Measurements from ENCODE around the gene CBY2.
"Not testable (repeated sequence)": the region's sequence is repeated elsewhere in the genome, so short reads cannot be mapped to it uniquely, and the experiment has no call there.

CBY2 gene, protein sequence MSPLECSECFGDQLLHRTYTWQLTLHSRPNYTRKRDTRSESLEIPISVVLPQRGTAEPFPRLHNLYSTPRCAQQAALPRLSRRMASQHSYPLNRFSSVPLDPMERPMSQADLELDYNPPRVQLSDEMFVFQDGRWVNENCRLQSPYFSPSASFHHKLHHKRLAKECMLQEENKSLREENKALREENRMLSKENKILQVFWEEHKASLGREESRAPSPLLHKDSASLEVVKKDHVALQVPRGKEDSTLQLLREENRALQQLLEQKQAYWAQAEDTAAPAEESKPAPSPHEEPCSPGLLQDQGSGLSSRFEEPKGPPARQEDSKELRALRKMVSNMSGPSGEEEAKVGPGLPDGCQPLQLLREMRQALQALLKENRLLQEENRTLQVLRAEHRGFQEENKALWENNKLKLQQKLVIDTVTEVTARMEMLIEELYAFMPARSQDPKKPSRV

GRCh38 chr13:45702088-45702487 is at the start of gene CBY2:
TSS of gene CBY2 (plus strand) at chr13:45702320. CDS start at chr13:45702391, 71 bp downstream.
- TF ChIP-seq, protein P1, sequence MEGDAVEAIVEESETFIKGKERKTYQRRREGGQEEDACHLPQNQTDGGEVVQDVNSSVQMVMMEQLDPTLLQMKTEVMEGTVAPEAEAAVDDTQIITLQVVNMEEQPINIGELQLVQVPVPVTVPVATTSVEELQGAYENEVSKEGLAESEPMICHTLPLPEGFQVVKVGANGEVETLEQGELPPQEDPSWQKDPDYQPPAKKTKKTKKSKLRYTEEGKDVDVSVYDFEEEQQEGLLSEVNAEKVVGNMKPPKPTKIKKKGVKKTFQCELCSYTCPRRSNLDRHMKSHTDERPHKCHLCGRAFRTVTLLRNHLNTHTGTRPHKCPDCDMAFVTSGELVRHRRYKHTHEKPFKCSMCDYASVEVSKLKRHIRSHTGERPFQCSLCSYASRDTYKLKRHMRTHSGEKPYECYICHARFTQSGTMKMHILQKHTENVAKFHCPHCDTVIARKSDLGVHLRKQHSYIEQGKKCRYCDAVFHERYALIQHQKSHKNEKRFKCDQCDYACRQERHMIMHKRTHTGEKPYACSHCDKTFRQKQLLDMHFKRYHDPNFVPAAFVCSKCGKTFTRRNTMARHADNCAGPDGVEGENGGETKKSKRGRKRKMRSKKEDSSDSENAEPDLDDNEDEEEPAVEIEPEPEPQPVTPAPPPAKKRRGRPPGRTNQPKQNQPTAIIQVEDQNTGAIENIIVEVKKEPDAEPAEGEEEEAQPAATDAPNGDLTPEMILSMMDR (IDR thresholded peaks at IDR 0.05; ENCODE audit: low read length, missing control alignments), result no peak
- DNase-seq (ENCODE audit: low read depth), result no peak
- no peak within 1 kb of the TSS for H3K4me3 ChIP-seq (replicated peaks; ENCODE audit: low read depth, low read length)

DNA sequence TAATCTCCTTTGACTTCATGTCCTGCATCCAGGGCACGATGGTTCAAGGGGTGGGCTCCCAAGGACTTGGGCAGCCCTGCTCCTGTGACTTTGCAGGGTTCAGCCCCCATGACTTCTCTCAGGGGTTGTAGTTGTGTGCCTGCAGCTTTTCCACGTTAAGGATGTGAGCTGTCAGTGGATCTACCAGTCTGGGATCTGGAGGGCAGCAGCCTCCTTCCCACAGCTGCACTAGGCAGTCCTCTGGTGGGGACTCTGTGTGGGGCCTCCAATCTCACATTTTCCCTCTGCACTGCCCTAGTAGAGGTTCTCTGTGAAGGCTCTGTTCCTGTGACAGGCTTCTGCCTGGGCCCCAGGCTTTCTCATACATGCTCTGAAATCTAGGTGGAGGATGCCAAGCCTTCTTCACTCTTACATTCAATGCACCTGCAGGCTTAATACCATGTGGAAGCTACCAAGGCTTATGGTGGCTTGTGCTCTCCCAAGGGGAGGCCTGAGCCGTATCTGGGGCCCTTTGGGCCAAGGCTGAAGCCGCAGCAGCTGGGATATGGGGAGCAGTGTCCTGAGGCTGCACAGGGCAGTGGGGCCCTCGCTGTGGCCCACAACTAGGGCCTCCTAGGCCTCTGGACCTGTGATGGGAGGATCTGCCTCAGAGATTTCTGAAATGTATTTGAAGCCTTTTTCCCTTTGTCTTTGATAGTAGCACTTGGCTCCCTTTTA is 47.3 kb upstream of the CBY2 start:
- DNase-seq (ENCODE audit: low read depth), result no peak
- H3K4me3 ChIP-seq (replicated peaks; ENCODE audit: low read depth, low read length), result no peak overlapping the region
- TF ChIP-seq, protein P1 (IDR thresholded peaks at IDR 0.05; ENCODE audit: low read length, missing control alignments), result no peak

DNA sequence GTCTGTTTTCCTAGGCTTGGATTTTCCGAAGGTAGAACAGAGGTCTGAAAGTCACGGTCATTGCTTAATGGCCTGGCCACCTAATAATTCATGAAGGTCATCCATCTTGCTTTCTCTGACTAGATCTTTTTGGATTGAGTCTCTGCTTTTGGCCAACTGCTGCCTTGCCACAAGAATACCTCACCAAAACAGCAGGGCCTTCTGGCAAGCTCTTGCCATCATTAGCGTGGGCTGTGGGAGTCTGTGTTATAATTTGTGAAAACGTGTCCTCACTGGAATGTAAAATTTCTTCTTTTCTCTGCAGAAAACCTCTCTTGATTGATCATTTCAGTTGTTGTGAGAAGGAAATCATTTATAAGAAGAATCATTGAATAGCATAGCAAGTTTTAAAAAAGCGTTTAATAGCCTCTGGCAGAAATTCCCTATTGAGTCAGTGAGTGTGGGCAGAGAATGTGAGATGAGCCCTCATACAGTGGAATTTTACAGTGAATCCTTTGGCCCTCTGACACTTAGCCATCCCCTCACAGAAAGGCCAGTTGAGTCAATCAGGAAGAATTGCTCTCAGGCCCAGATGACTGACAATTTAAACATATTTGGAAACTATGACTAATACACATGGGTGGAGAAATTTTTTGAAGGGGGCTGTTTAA is 43.4 kb upstream of the CBY2 start:
- TF ChIP-seq, protein P1 (IDR thresholded peaks at IDR 0.05; ENCODE audit: low read length, missing control alignments), result no peak
- DNase-seq (ENCODE audit: low read depth), result peak; percentile 2
- no peak overlapping the region for H3K4me3 ChIP-seq (replicated peaks; ENCODE audit: low read depth, low read length)

GRCh38 chr13:45659536-45659935 is 42.6 kb upstream of the CBY2 start:
- no peak for DNase-seq (ENCODE audit: low read depth)
- TF ChIP-seq, protein P1 (IDR thresholded peaks at IDR 0.05; ENCODE audit: low read length, missing control alignments), result no peak
- no peak overlapping the region for H3K4me3 ChIP-seq (replicated peaks; ENCODE audit: low read depth, low read length)

DNA sequence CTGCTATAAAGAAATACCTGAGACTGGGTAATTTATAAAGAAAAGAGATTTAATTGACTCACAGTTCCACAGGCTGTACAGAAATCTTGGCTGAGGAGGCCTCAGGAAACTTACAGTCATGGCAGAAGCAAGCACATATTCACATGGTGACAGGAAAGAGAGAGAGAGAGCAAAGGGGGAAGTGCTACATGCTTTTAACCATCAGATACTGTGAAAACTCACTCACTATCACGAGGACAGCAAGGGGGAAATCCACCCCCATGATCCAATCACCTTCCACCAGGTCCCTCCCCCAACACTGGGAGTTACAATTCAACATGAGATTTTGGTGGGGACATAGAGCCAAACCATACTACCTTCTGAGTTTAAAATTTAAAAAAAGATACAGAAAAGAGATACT is 41.7 kb upstream of the CBY2 start:
- not testable (repeated sequence) for H3K4me3 ChIP-seq (replicated peaks; ENCODE audit: low read depth, low read length); DNase-seq (ENCODE audit: low read depth)

DNA sequence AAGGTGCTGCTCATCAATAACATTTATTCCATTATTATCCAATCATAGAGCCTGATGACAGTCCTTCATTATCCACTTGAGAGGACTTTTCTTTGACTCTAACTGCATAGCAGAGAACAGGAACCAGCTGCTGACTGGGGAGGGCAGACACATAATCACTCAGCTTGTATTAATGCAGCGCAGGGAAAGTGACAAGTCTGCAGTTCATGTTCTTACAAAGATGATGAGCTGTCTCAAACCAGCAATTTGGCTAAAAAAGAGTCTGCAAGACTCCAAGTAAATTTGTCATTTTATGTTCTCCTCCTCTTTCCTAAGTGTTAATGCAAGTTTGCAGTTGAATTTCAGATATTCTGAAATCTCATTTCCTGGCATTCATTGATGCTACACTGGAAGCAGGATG is 40.0 kb upstream of the CBY2 start:
- DNase-seq (ENCODE audit: low read depth), result no peak
- TF ChIP-seq, protein P1 (IDR thresholded peaks at IDR 0.05; ENCODE audit: low read length, missing control alignments), result no peak
- no peak overlapping the region for H3K4me3 ChIP-seq (replicated peaks; ENCODE audit: low read depth, low read length)

GRCh38 chr13:45662903-45663302 is 39.2 kb upstream of the CBY2 start:
- H3K4me3 ChIP-seq (replicated peaks; ENCODE audit: low read depth, low read length); DNase-seq (ENCODE audit: low read depth): not testable (repeated sequence)

DNA sequence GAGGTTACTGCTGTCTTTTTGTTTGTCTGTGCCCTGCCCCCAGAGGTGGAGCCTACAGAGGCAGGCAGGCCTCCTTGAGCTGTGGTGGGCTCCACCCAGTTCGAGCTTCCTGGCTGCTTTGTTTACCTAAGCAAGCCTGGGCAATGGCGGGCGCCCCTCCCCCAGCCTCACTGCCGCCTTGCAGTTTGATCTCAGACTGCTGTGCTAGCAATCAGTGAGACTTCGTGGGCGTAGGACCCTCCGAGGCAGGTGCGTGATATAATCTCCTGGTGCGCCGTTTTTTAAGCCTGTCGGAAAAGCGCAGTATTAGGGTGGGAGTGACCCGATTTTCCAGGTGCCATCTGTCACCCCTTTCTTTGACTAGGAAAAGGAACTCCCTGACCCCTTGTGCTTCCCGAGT is 32.5 kb upstream of the CBY2 start:
- H3K4me3 ChIP-seq (replicated peaks; ENCODE audit: low read depth, low read length); DNase-seq (ENCODE audit: low read depth): not testable (repeated sequence)
